ENCODE measurements around the gene ABHD10. TPM values are rescaled to one million over a fixed set of nuclear protein-coding genes. Genes with fewer than 3 reads are reported as not detected.
A peak's percentile ranks its signal among the peaks of the same experiment; 100 is the strongest.

ABHD10 gene
- total RNA-seq, 1 experiment from 2014 or later: 45.0 TPM

DNA sequence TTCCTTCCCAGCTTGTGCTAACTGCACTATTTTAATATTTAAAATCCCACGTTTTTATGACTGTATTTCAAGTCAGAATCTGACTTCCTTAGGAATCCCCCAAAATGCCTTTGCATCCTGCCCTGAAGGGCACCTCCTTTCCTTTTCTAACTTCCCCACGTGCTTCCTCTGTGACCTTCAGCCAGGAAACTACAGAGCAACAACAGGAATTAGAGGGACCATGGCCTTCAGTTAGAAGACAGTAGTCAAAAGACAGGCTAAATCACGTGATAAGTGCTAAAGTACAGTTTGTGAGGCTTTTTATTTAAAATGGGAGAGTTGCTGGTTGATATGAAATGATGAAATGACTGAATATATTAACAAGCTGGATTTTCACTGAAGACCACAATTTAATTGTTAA is 11.8 kb upstream of the ABHD10 start:
- no peak overlapping the region for H2AFZ ChIP-seq (ENCODE audit: low read length)
- peak overlapping the region; percentile 13 for H3K27ac ChIP-seq (ENCODE audit: low read length)
- BruUV-seq (replicated peaks): no TSS peak
- no peaks in the 10 kb centered on the region for H3K9me3 ChIP-seq (ENCODE audit: low read length)
- H3K9ac ChIP-seq (ENCODE audit: low read length): no peak overlapping the region
- CTCF ChIA-PET: interaction anchor here (0.6 to 2.8 kb wide), 8 partner anchors 13 to 107 kb away, joined by 4 to 29 read pairs (median 9); no protein-coding TSS in a partner anchor
- H3K4me1 ChIP-seq (ENCODE audit: insufficient read depth, low read length): peaks cover 47% of the 10 kb centered on the region
- no peaks in the 10 kb centered on the region for H3K27me3 ChIP-seq (ENCODE audit: low read length)
- H3K4me3 ChIP-seq (ENCODE audit: low read length): no peak overlapping the region
- peak overlapping the region; percentile 41 for H3K4me2 ChIP-seq (ENCODE audit: low read length)
- intact Hi-C loops (cut with micrococcal nuclease): loop anchor here (1.0 kb wide), 5 partner anchors 50 to 298 kb away; no protein-coding TSS in a partner anchor
- no peaks in the 10 kb centered on the region for H3K79me2 ChIP-seq (ENCODE audit: low read length)
- H3K9me2 ChIP-seq (replicated peaks; ENCODE audit: low read length): no peaks in the 10 kb centered on the region
- ATAC-seq: no peak
- H4K20me1 ChIP-seq (ENCODE audit: low read length): no peaks in the 10 kb centered on the region
- no peak for DNase-seq
- POLR2A ChIA-PET (ENCODE audit: unreplicated experiment): no interaction called here
- peaks cover 6% of the 10 kb centered on the region for H3F3A ChIP-seq (ENCODE audit: low read length, unreplicated experiment)
- TF ChIP-seq EZH2phosphoT487 (IDR thresholded peaks at IDR 0.05; ENCODE audit: borderline replicate concordance, low read length) (no peak), EZH2 (IDR thresholded peaks at IDR 0.05; ENCODE audit: low read length, unreplicated experiment) (no peak)
- peaks cover 43% of the 10 kb centered on the region for H3K36me3 ChIP-seq (ENCODE audit: low read depth, low read length)

DNA sequence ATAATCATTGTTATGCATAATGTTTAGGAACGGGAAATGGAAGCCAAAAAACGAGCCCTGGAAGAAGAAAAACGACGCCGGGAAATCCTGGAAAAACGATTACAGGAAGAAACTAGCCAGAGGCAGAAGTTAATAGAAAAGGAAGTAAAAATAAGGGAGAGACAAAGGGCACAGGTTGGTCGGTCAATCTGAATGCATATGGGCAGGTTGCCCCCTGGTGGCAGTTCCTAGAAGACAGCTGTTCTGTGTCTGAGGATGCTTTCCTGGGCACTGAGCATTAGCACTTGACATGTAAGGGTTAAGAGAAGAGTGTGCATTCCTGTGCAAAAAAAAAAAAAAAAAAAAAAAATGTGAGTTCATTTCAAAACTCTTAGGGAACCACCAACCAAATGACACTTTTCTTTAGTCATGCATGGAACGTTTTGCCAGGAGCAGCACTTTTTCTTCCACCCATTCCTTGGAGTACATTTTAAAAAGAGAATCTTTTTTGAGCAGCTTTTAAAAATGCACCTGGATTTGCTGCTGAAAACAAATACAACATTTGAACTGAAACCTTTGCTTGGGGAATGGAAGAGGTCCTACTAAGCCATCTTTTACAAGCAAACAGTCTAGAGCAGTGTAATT is 11.1 kb upstream of the ABHD10 start:
- peaks cover 6% of the 10 kb centered on the region for H3F3A ChIP-seq (ENCODE audit: low read length, unreplicated experiment)
- no peaks in the 10 kb centered on the region for H3K9me3 ChIP-seq (ENCODE audit: low read length)
- H3K79me2 ChIP-seq (ENCODE audit: low read length): no peaks in the 10 kb centered on the region
- H3K27me3 ChIP-seq (ENCODE audit: low read length): no peaks in the 10 kb centered on the region
- no TSS peak for BruUV-seq (replicated peaks)
- H3K4me3 ChIP-seq (ENCODE audit: low read length): no peak overlapping the region
- ATAC-seq (peak; percentile 73), DNase-seq (peak; percentile 92)
- no peak overlapping the region for H3K9ac ChIP-seq (ENCODE audit: low read length)
- no peaks in the 10 kb centered on the region for H4K20me1 ChIP-seq (ENCODE audit: low read length)
- CTCF ChIA-PET: interaction anchor here (0.6 to 2.8 kb wide), 9 partner anchors 11 to 108 kb away, joined by 3 to 29 read pairs (median 9); partner anchors contain the start of gene ABHD10
- H3K27ac ChIP-seq (ENCODE audit: low read length): peak overlapping the region; percentile 13
- no peak for TF ChIP-seq EZH2 (IDR thresholded peaks at IDR 0.05; ENCODE audit: low read length, unreplicated experiment)
- TF ChIP-seq, protein P1, sequence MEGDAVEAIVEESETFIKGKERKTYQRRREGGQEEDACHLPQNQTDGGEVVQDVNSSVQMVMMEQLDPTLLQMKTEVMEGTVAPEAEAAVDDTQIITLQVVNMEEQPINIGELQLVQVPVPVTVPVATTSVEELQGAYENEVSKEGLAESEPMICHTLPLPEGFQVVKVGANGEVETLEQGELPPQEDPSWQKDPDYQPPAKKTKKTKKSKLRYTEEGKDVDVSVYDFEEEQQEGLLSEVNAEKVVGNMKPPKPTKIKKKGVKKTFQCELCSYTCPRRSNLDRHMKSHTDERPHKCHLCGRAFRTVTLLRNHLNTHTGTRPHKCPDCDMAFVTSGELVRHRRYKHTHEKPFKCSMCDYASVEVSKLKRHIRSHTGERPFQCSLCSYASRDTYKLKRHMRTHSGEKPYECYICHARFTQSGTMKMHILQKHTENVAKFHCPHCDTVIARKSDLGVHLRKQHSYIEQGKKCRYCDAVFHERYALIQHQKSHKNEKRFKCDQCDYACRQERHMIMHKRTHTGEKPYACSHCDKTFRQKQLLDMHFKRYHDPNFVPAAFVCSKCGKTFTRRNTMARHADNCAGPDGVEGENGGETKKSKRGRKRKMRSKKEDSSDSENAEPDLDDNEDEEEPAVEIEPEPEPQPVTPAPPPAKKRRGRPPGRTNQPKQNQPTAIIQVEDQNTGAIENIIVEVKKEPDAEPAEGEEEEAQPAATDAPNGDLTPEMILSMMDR (conservative IDR thresholded peaks at IDR 0.05; ENCODE audit: low read depth, low read length): peak; percentile 96
- intact Hi-C loops (cut with micrococcal nuclease): loop anchor here (1.0 kb wide), 5 partner anchors 50 to 298 kb away; no protein-coding TSS in a partner anchor
- no peaks in the 10 kb centered on the region for H3K9me2 ChIP-seq (replicated peaks; ENCODE audit: low read length)
- POLR2A ChIA-PET (ENCODE audit: unreplicated experiment): no interaction called here
- H2AFZ ChIP-seq (ENCODE audit: low read length): no peak overlapping the region
- H3K4me1 ChIP-seq (ENCODE audit: insufficient read depth, low read length): peaks cover 41% of the 10 kb centered on the region
- peaks cover 44% of the 10 kb centered on the region for H3K36me3 ChIP-seq (ENCODE audit: low read depth, low read length)
- H3K4me2 ChIP-seq (ENCODE audit: low read length): peak overlapping the region; percentile 41

DNA sequence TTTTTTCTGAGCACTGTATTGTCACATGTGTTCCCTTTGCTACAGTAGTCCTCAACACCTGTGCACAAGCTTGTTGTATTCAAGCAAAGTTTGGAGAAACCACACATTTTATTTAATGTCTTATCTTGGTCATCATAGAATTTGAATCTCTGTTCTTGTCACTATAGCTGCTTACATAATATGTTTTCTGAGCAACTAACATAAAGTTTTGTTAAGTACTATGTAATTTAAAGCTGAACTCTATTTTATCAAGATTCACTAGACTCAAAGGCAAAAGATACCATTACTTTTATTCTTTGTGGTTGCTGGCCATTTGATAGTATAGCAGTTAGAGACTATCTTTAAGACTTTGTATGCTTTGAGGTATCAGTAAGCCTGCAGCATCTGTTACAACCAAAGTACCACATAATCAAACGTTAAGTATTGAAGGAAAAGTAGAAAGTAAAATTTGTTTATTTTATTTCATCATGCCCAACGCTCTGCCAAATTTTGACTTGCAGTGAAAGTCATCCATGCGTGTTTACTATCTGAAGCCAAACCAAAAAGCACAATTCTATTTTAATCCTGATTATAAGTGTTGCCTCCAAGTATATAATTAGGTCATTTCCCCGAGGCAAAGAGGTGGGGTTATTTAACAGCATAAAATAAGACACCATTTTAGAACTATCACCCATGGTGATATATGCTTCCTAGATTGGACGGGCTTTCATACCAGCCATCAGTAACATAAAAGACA is 10.3 kb upstream of the ABHD10 start:
- TF ChIP-seq, protein P1 (conservative IDR thresholded peaks at IDR 0.05; ENCODE audit: low read depth, low read length): no peak
- TF ChIP-seq EZH2 (IDR thresholded peaks at IDR 0.05; ENCODE audit: low read length, unreplicated experiment) (no peak), EZH2phosphoT487 (IDR thresholded peaks at IDR 0.05; ENCODE audit: borderline replicate concordance, low read length) (no peak)
- Histone ChIP-seq H2AFZ (ENCODE audit: low read length) (no peak overlapping the region), H3K27me3 (ENCODE audit: low read length) (no peaks in the 10 kb centered on the region), H3K9me2 (replicated peaks; ENCODE audit: low read length) (no peaks in the 10 kb centered on the region), H3K36me3 (ENCODE audit: low read depth, low read length) (peaks cover 47% of the 10 kb centered on the region), H3K4me2 (ENCODE audit: low read length) (no peak overlapping the region), H3K79me2 (ENCODE audit: low read length) (no peaks in the 10 kb centered on the region), H3K9me3 (ENCODE audit: low read length) (no peaks in the 10 kb centered on the region), H3K27ac (ENCODE audit: low read length) (no peak overlapping the region), H4K20me1 (ENCODE audit: low read length) (no peaks in the 10 kb centered on the region), H3F3A (ENCODE audit: low read length, unreplicated experiment) (no peaks in the 10 kb centered on the region), H3K9ac (ENCODE audit: low read length) (no peak overlapping the region), H3K4me1 (ENCODE audit: insufficient read depth, low read length) (peaks cover 35% of the 10 kb centered on the region), H3K4me3 (ENCODE audit: low read length) (no peak overlapping the region)
- ChIA-PET CTCF (interaction anchor here (0.6 to 2.8 kb wide), 7 partner anchors 10 to 108 kb away, joined by 3 to 29 read pairs (median 5); partner anchors contain the start of gene ABHD10), POLR2A (ENCODE audit: unreplicated experiment) (no interaction called here)
- ATAC-seq (peak; percentile 18; the same call in 1 of the 2 replicates), DNase-seq (peak; percentile 9)
- no TSS peak for BruUV-seq (replicated peaks)
- intact Hi-C loops (cut with micrococcal nuclease): no loop called here

Measured in PC-3 (cell line).